K562 (cell line): Measurements from ENCODE around the gene NANS. TPM values are rescaled to one million over a fixed set of nuclear protein-coding genes. Genes with fewer than 3 reads are reported as not detected.

ENCODE experiments used
- EHMT2 ChIP-seq: fragments of 450-650 bp; IDR thresholded peaks from 2 replicates; pipeline ENCODE4 v1.6.1; 2018; ENCODE audit warnings: antibody characterized with exemption
- SRF ChIP-seq, 2 experiments: fragments of 250-450, 450-650 bp in 1 of 2; sonication (Bioruptor Pico) in 1 of 2; sonication (generic) in 1 of 2; formaldehyde crosslinking; IDR thresholded peaks; 2 replicates each; pipeline versions ENCODE4 v1.5.0 to v1.5.1; 2020 to 2022; ENCODE audit warnings: mild to moderate bottlenecking in 1 of 2, missing genetic modification reagents in 1 of 2
- STAT5B ChIP-seq: fragments of 250-450 bp; sonication (Bioruptor Pico); IDR thresholded peaks from 2 replicates; pipeline ENCODE4 v1.8.0; 2021; ENCODE audit warnings: mild to moderate bottlenecking, inconsistent platforms
- polyA plus RNA-seq, 8 experiments: library from polyadenylated mRNA; depleted of rRNA in 4 of 8; stranded (reverse) in 5 of 8; unstranded in 3 of 8; fragments of >200 nt; fragmentation: Nextera tagmentation in 2 of 8; fragmentation: Illumina TruSeq in 1 of 8; extraction: Ambion mirVana in 2 of 8; extraction: Trizol in 1 of 8; gene quantifications; 2 replicates each; pipeline versions ENCODE4 v1.2.1 to v1.2.3, GENCODE V29; 2011 to 2014; ENCODE audit warnings: inconsistent platforms in 1 of 8, missing spikeins in 1 of 8
- total RNA-seq, 7 experiments: library from RNA; depleted of rRNA in 6 of 7; stranded (reverse); fragments of >200 nt in 6 of 7; fragmentation: Illumina TruSeq in 2 of 7; extraction: Trizol in 2 of 7; gene quantifications; 2 replicates each; pipeline versions ENCODE4 v1.2.1 to v1.2.3, GENCODE V29; 2011 to 2021; ENCODE audit warnings: low replicate concordance in 1 of 7
- TF ChIP-seq, protein P1 (sequence below): fragments of 250-450 bp; sonication (Bioruptor Pico); IDR thresholded peaks from 2 replicates; pipeline ENCODE4 v1.5.0; 2021
- TF ChIP-seq, protein P2 (sequence below): fragments of 250-450 bp; sonication (Bioruptor Pico); IDR thresholded peaks from 2 replicates; pipeline ENCODE4 v1.8.0; 2021; ENCODE audit warnings: moderate library complexity, mild to moderate bottlenecking, inconsistent platforms
- TF ChIP-seq, protein P3 (sequence below): fragments of 450-650 bp; formaldehyde crosslinking; IDR thresholded peaks from 2 replicates; pipeline ENCODE4 v1.4.0; 2020; ENCODE audit warnings: mild to moderate bottlenecking, moderate library complexity
- TF ChIP-seq, protein P4 (sequence below): fragments of 200-400 bp; formaldehyde crosslinking; IDR thresholded peaks from 2 replicates; pipeline ENCODE4 v1.6.1; 2017; ENCODE audit warnings: mild to moderate bottlenecking, low read depth, low read length, moderate library complexity

Gene NANS
- total and polyA plus RNA-seq, 9 of the 15 experiments (the other 6 are each of a cell fraction or from before 2014, with no cell fraction given), result 37.1 to 181 (median 137) TPM

DNA sequence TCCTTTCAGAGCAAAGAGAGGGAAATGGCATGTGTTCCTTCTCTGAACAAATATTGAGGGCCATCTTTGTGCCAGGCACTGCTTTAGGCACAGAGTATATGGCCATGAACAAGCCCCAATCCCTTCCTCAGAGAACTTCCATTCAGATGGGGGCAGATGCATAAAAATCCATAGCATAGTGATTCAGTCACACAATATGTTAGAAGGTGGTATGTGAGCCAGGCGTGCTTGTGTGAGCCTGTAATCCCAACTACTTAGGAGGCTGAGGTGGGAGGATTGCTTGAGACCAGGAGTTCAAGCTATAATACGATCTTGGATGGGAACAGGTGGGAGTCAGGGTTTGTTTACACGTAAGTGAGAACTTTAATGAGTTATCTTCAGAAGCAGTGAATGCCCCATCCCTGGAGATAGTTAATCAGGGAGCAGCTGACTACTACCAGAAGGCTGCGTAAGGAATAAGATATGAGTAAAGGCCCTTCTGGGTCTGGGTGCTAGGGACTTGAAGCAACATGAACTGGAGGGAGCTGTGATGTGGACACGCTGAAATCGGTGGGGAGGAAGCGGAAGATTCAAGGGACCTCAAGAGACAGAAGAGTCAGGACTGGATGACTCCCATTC is 27.1 kb downstream of the NANS start (continued):
- TF ChIP-seq, protein P1, sequence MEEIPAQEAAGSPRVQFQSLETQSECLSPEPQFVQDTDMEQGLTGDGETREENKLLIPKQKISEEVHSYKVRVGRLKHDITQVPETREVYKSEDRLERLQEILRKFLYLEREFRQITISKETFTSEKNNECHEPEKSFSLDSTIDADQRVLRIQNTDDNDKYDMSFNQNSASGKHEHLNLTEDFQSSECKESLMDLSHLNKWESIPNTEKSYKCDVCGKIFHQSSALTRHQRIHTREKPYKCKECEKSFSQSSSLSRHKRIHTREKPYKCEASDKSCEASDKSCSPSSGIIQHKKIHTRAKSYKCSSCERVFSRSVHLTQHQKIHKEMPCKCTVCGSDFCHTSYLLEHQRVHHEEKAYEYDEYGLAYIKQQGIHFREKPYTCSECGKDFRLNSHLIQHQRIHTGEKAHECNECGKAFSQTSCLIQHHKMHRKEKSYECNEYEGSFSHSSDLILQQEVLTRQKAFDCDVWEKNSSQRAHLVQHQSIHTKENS (CRISPR knock-in tag), result no peak
- TF ChIP-seq, protein P2, sequence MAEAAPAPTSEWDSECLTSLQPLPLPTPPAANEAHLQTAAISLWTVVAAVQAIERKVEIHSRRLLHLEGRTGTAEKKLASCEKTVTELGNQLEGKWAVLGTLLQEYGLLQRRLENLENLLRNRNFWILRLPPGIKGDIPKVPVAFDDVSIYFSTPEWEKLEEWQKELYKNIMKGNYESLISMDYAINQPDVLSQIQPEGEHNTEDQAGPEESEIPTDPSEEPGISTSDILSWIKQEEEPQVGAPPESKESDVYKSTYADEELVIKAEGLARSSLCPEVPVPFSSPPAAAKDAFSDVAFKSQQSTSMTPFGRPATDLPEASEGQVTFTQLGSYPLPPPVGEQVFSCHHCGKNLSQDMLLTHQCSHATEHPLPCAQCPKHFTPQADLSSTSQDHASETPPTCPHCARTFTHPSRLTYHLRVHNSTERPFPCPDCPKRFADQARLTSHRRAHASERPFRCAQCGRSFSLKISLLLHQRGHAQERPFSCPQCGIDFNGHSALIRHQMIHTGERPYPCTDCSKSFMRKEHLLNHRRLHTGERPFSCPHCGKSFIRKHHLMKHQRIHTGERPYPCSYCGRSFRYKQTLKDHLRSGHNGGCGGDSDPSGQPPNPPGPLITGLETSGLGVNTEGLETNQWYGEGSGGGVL (CRISPR knock-in tag), result no peak
- TF ChIP-seq STAT5B (CRISPR knock-in tag) (no peak), EHMT2 (no peak), SRF (CRISPR knock-in tag; IDR thresholded peaks at IDR 0.05) (no peak)
- TF ChIP-seq, protein P3, sequence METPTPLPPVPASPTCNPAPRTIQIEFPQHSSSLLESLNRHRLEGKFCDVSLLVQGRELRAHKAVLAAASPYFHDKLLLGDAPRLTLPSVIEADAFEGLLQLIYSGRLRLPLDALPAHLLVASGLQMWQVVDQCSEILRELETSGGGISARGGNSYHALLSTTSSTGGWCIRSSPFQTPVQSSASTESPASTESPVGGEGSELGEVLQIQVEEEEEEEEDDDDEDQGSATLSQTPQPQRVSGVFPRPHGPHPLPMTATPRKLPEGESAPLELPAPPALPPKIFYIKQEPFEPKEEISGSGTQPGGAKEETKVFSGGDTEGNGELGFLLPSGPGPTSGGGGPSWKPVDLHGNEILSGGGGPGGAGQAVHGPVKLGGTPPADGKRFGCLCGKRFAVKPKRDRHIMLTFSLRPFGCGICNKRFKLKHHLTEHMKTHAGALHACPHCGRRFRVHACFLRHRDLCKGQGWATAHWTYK (CRISPR knock-in tag), result no peak
- TF ChIP-seq, protein P4, sequence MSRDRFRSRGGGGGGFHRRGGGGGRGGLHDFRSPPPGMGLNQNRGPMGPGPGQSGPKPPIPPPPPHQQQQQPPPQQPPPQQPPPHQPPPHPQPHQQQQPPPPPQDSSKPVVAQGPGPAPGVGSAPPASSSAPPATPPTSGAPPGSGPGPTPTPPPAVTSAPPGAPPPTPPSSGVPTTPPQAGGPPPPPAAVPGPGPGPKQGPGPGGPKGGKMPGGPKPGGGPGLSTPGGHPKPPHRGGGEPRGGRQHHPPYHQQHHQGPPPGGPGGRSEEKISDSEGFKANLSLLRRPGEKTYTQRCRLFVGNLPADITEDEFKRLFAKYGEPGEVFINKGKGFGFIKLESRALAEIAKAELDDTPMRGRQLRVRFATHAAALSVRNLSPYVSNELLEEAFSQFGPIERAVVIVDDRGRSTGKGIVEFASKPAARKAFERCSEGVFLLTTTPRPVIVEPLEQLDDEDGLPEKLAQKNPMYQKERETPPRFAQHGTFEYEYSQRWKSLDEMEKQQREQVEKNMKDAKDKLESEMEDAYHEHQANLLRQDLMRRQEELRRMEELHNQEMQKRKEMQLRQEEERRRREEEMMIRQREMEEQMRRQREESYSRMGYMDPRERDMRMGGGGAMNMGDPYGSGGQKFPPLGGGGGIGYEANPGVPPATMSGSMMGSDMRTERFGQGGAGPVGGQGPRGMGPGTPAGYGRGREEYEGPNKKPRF, result no peak
